ENCODE results near the gene ATAD3A. TPM values are rescaled to one million over a fixed set of nuclear protein-coding genes. Genes with fewer than 3 reads are reported as not detected.

Gene ATAD3A
- total and polyA plus RNA-seq, 9 of the 15 experiments (the other 6 are each of a cell fraction or from before 2014, with no cell fraction given), result 0.10 to 173 (median 36.7) TPM

DNA sequence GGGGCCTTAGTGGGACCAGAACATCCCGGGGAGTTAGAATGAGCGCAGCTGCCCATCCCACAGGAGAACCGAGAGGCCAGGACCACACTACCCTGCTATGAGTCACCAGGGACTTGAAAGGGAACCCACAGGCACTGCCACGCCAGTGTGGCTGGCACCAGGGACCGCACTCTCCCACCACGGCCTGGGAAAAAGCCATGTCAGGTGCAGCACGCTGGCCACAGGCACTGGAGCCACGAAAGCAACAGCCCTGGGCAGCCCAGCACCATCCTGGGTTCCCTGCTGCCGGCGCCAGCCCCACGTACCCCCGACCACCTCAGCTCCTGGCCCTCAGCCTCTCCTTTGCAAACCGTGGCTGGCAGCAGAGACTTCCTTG lies 42.6 kb downstream of the ATAD3A start (continued):
- TF ChIP-seq, protein P1, sequence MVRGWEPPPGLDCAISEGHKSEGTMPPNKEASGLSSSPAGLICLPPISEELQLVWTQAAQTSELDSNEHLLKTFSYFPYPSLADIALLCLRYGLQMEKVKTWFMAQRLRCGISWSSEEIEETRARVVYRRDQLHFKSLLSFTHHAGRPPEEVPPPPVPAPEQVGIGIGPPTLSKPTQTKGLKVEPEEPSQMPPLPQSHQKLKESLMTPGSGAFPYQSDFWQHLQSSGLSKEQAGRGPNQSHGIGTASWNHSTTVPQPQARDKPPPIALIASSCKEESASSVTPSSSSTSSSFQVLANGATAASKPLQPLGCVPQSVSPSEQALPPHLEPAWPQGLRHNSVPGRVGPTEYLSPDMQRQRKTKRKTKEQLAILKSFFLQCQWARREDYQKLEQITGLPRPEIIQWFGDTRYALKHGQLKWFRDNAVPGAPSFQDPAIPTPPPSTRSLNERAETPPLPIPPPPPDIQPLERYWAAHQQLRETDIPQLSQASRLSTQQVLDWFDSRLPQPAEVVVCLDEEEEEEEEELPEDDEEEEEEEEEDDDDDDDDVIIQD (CRISPR knock-in tag; IDR thresholded peaks at IDR 0.05), result no peak
- TF ChIP-seq POLR2B (IDR thresholded peaks at IDR 0.05; ENCODE audit: low read depth, partially characterized antibody), result peak; percentile 48
- TF ChIP-seq, protein P2, sequence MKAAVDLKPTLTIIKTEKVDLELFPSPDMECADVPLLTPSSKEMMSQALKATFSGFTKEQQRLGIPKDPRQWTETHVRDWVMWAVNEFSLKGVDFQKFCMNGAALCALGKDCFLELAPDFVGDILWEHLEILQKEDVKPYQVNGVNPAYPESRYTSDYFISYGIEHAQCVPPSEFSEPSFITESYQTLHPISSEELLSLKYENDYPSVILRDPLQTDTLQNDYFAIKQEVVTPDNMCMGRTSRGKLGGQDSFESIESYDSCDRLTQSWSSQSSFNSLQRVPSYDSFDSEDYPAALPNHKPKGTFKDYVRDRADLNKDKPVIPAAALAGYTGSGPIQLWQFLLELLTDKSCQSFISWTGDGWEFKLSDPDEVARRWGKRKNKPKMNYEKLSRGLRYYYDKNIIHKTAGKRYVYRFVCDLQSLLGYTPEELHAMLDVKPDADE (conservative IDR thresholded peaks at IDR 0.05; ENCODE audit: control insufficient read depth, low read depth, low read length), result 0 out of 2 replicates have a peak, but pooled peaks have one; percentile 27
- TF ChIP-seq RNF219 (CRISPR knock-in tag; IDR thresholded peaks at IDR 0.05), result no peak
- no peak for TF ChIP-seq DLX4 (CRISPR knock-in tag; IDR thresholded peaks at IDR 0.05)
- TF ChIP-seq FIP1L1 (IDR thresholded peaks at IDR 0.05; ENCODE audit: low read depth, low read length, poor library complexity, severe bottlenecking), result no peak
- TF ChIP-seq BRD9 (IDR thresholded peaks at IDR 0.05; ENCODE audit: low read depth, partially characterized antibody), result no peak
- no peak for TF ChIP-seq ZFP1 (CRISPR knock-in tag; IDR thresholded peaks at IDR 0.05)
- TF ChIP-seq, protein P3, sequence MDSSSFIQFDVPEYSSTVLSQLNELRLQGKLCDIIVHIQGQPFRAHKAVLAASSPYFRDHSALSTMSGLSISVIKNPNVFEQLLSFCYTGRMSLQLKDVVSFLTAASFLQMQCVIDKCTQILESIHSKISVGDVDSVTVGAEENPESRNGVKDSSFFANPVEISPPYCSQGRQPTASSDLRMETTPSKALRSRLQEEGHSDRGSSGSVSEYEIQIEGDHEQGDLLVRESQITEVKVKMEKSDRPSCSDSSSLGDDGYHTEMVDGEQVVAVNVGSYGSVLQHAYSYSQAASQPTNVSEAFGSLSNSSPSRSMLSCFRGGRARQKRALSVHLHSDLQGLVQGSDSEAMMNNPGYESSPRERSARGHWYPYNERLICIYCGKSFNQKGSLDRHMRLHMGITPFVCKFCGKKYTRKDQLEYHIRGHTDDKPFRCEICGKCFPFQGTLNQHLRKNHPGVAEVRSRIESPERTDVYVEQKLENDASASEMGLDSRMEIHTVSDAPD (CRISPR knock-in tag; IDR thresholded peaks at IDR 0.05), result no peak
- no peak for TF ChIP-seq CEBPG (CRISPR knock-in tag; IDR thresholded peaks at IDR 0.05)
- no peak for TF ChIP-seq CEBPG (tag; conservative IDR thresholded peaks at IDR 0.05 in 1 of 2, IDR thresholded peaks at IDR 0.05 in 1 of 2)

All from K562 (cell line).